IMR-90 (cell line): ENCODE data around the gene PTPRU. TPM values are rescaled to one million over a fixed set of nuclear protein-coding genes. Genes with fewer than 3 reads are reported as not detected.

Experiments used
- ATAC-seq: fragments of 200-7000 bp; cut with Tn5 transposase; 2 replicates; pipeline ENCODE4 v1.9.1; 2020; ENCODE audit warnings: low read depth, mild to moderate bottlenecking, moderate library complexity
- BruUV-seq: library from RNA; stranded (reverse); fragments of 400-500 nt; replicated peaks from 2 replicates; lab custom pipeline; 2021; lab: Mats Ljungman, UMichigan
- CTCF ChIA-PET: fragments of 300-600 bp; formaldehyde crosslinking; extraction: SDS; loops from one replicate; lab custom pipeline; 2021; ENCODE audit warnings: antibody characterized with exemption; lab: Yijun Ruan, JAX
- POLR2A ChIA-PET: fragments of 300-600 bp; sonication (Branson Sonifier 250); formaldehyde crosslinking; loops from one replicate; lab custom pipeline; 2022; ENCODE audit warnings: antibody characterized with exemption; ENCODE audit not compliant: unreplicated experiment; lab: Charles Lee
- DNase-seq: peaks from one replicate; pipeline ENCODE4 v3.0.0; 2013
- H2AFZ ChIP-seq: replicated peaks from 2 replicates; pipeline ENCODE3; 2013; ENCODE audit warnings: low read length, mild to moderate bottlenecking; ENCODE audit not compliant: poor library complexity
- H2AK5ac ChIP-seq: 2 replicates; pipeline ENCODE4 v1.6.1; 2013; ENCODE audit warnings: low read depth, low read length, inconsistent platforms
- H2AK9ac ChIP-seq: replicated peaks from 2 replicates; pipeline ENCODE3; 2013; ENCODE audit warnings: mild to moderate bottlenecking, low read depth, low read length, moderate library complexity; ENCODE audit not compliant: poor library complexity
- H2BK120ac ChIP-seq: 2 replicates; pipeline ENCODE4 v1.6.1; 2013; ENCODE audit warnings: low read depth, low read length, inconsistent platforms
- H2BK15ac ChIP-seq: 3 replicates; pipeline ENCODE4 v1.6.1; 2013; ENCODE audit warnings: low read depth, low read length, inconsistent platforms
- H2BK20ac ChIP-seq: 2 replicates; pipeline ENCODE4 v1.6.1; 2013; ENCODE audit warnings: low read depth, mild to moderate bottlenecking, inconsistent platforms, low read length, moderate library complexity
- H2BK5ac ChIP-seq: 2 replicates; pipeline ENCODE4 v1.6.1; 2013; ENCODE audit warnings: mild to moderate bottlenecking, low read depth, low read length, inconsistent platforms; ENCODE audit not compliant: poor library complexity, severe bottlenecking
- H3K14ac ChIP-seq: replicated peaks from 2 replicates; pipeline ENCODE4 v1.6.1; 2013; ENCODE audit warnings: low read depth, low read length, inconsistent platforms
- H3K18ac ChIP-seq: 2 replicates; pipeline ENCODE4 v1.6.1; 2013; ENCODE audit warnings: low read depth, low read length, control low read depth
- H3K23ac ChIP-seq: 2 replicates; pipeline ENCODE4 v1.6.1; 2013; ENCODE audit warnings: low read depth, low read length, inconsistent platforms
- H3K27ac ChIP-seq: 2 replicates; pipeline ENCODE4 v1.5.1; 2013; ENCODE audit warnings: mild to moderate bottlenecking, control low read depth, low read length; ENCODE audit not compliant: insufficient read depth
- H3K27me3 ChIP-seq: 2 replicates; pipeline ENCODE4 v1.6.1; 2013; ENCODE audit warnings: low read length; ENCODE audit not compliant: control insufficient read depth, insufficient read depth
- H3K36me3 ChIP-seq: 2 replicates; pipeline ENCODE4 v1.6.1; 2013; ENCODE audit warnings: low read length, mixed read lengths; ENCODE audit not compliant: control insufficient read depth, insufficient read depth
- H3K4ac ChIP-seq: 2 replicates; pipeline ENCODE4 v1.6.1; 2013; ENCODE audit warnings: low read depth, low read length, inconsistent platforms
- H3K4me1 ChIP-seq: 2 replicates; pipeline ENCODE4 v1.6.1; 2013; ENCODE audit warnings: low read length, mixed read lengths; ENCODE audit not compliant: control insufficient read depth, insufficient read depth
- H3K4me2 ChIP-seq: 2 replicates; pipeline ENCODE4 v1.6.1; 2013; ENCODE audit warnings: low read depth, mild to moderate bottlenecking, control low read depth, low read length, moderate library complexity
- H3K4me3 ChIP-seq: 2 replicates; pipeline ENCODE4 v1.5.1; 2013; ENCODE audit warnings: low read depth, mild to moderate bottlenecking, control low read depth, low read length, moderate library complexity; ENCODE audit not compliant: insufficient read depth
- H3K56ac ChIP-seq: 2 replicates; pipeline ENCODE4 v1.6.1; 2013; ENCODE audit warnings: low read length, inconsistent platforms; ENCODE audit not compliant: insufficient read depth; ENCODE audit errors: extremely low read depth
- H3K79me1 ChIP-seq, 2 experiments: 2 replicates each; pipeline ENCODE4 v1.6.1; 2013; ENCODE audit warnings: low read length in 2 of 2, inconsistent platforms in 1 of 2, low read depth in 1 of 2
- H3K9ac ChIP-seq: 2 replicates; pipeline ENCODE4 v1.6.1; 2013; ENCODE audit warnings: low read depth, low read length, control low read depth
- H3K9me1 ChIP-seq: 2 replicates; pipeline ENCODE4 v1.6.1; 2013; ENCODE audit warnings: low read length, inconsistent platforms; ENCODE audit not compliant: insufficient read depth
- H3K9me3 ChIP-seq: 2 replicates; pipeline ENCODE4 v1.6.1; 2013; ENCODE audit warnings: low read length; ENCODE audit not compliant: control insufficient read depth, insufficient read depth
- H4K20me1 ChIP-seq: 2 replicates; pipeline ENCODE4 v1.6.1; 2013; ENCODE audit warnings: low read length, inconsistent platforms; ENCODE audit not compliant: insufficient read depth
- H4K5ac ChIP-seq: 2 replicates; pipeline ENCODE4 v1.6.1; 2013; ENCODE audit warnings: mild to moderate bottlenecking, low read depth, low read length, control low read depth
- H4K8ac ChIP-seq, 2 experiments: 2 replicates each; pipeline ENCODE4 v1.6.1; 2013; ENCODE audit warnings: low read depth in 2 of 2, low read length in 2 of 2, control low read depth in 1 of 2, inconsistent platforms in 1 of 2
- H4K91ac ChIP-seq: 2 replicates; pipeline ENCODE4 v1.6.1; 2013; ENCODE audit warnings: low read depth, low read length, inconsistent platforms; ENCODE audit not compliant: insufficient read depth
- CEBPB ChIP-seq: IDR thresholded peaks from 2 replicates; pipeline ENCODE4 v1.6.1; 2012; ENCODE audit warnings: low read depth, low read length, improper control_type of control experiment
- MAFK ChIP-seq: IDR thresholded peaks from 2 replicates; pipeline ENCODE4 v1.6.1; 2012; ENCODE audit warnings: low read depth, low read length, improper control_type of control experiment
- MAZ ChIP-seq: IDR thresholded peaks from 2 replicates; pipeline ENCODE4 v1.6.1; 2012; ENCODE audit warnings: low read depth, mild to moderate bottlenecking, low read length, improper control_type of control experiment, moderate library complexity, borderline replicate concordance
- MXI1 ChIP-seq: IDR thresholded peaks from 2 replicates; pipeline ENCODE4 v1.6.1; 2012; ENCODE audit warnings: low read depth, mild to moderate bottlenecking, low read length, moderate library complexity, borderline replicate concordance
- NFE2L2 ChIP-seq: fragments of 150-350 bp; IDR thresholded peaks from 2 replicates; pipeline ENCODE4 v1.6.1; 2016; ENCODE audit warnings: low read depth, mild to moderate bottlenecking, low read length
- RAD21 ChIP-seq: IDR thresholded peaks from 2 replicates; pipeline ENCODE4 v1.6.1; 2012; ENCODE audit warnings: low read length, improper control_type of control experiment
- RFX5 ChIP-seq: IDR thresholded peaks from 2 replicates; pipeline ENCODE4 v1.8.0; 2012; ENCODE audit warnings: low read depth, mild to moderate bottlenecking, low read length, moderate library complexity
- WGBS, 2 experiments: methylation state at CpG; one replicate each; pipeline versions ENCODE4 v1.1.5 to v1.1.7; 2013; ENCODE audit warnings: missing lambda C conversion rate in 2 of 2; ENCODE audit not compliant: insufficient read length in 1 of 2; ENCODE audit errors: extremely low coverage in 2 of 2; 5-methylcytosine and 5-hydroxymethylcytosine counted together
- dilution Hi-C: fragments of 300-500 bp; cut with HindIII; formaldehyde crosslinking; loops from one replicate; pipeline ENCODE4 v1.14.3; 2018; ENCODE audit warnings: low sequenced_read_pairs; ENCODE audit not compliant: unreplicated experiment
- in situ Hi-C: fragments of 300-500 bp; cut with MboI; formaldehyde crosslinking; loops from 3 replicates; pipeline ENCODE4 v1.14.3; 2019; ENCODE audit warnings: low sequenced_read_pairs, inconsistent platforms, mixed read lengths
- intact Hi-C: fragments of 100-400 bp; cut with micrococcal nuclease; formaldehyde crosslinking; loops from 2 replicates; pipeline ENCODE4 v1.10.0; 2022
- polyA plus RNA-seq, 3 experiments: library from polyadenylated mRNA; depleted of rRNA; stranded (reverse); fragments of >200 nt; gene quantifications; 2 replicates each; pipeline ENCODE4 v1.2.3, GENCODE V29; 2012; ENCODE audit warnings: low replicate concordance in 1 of 3
- total RNA-seq: library from RNA; depleted of rRNA; stranded (reverse); fragments of >200 nt; gene quantifications from 2 replicates; pipeline ENCODE4 v1.2.3, GENCODE V29; 2012
- TF ChIP-seq, protein P1 (sequence below): fragments of 150-350 bp; IDR thresholded peaks from 2 replicates; pipeline ENCODE4 v1.6.1; 2017; ENCODE audit warnings: mild to moderate bottlenecking, antibody characterized with exemption, low read length, low read depth
- TF ChIP-seq, protein P2 (sequence below): conservative IDR thresholded peaks from 2 replicates; pipeline ENCODE4 v1.5.1; 2012; ENCODE audit warnings: mild to moderate bottlenecking, low read depth, low read length, improper control_type of control experiment

PTPRU gene
- total and polyA plus RNA-seq, 2 of the 4 experiments (the other 2 are of a cell fraction), result 7.0 to 10.7 TPM

GRCh38 chr1:29256979-29257804, 20.9 kb downstream of the PTPRU start:
- Histone ChIP-seq H2BK15ac (no peak overlapping the region), H4K91ac (0 out of 2 replicates have a peak overlapping the region, but pooled peaks have one; percentile 35), H3K9me1 (0 out of 2 replicates have a peak, but pooled peaks cover 8% of the 10 kb centered on the region), H3K56ac (no peak overlapping the region), H2BK120ac (no peak overlapping the region; the same call in 1 of the 2 replicates), H3K4me1 (peaks cover 8% of the 10 kb centered on the region; the same call in 1 of the 2 replicates), H2AK5ac (peak overlapping the region; percentile 70), H3K9ac (no peak overlapping the region), H3K79me1 (no peaks in the 10 kb centered on the region; a peak in 1 of 4 replicates), H3K4me3 (no peak overlapping the region), H3K18ac (no peak overlapping the region), H2AFZ (peak overlapping the region; percentile 78), H4K5ac (no peak overlapping the region), H4K20me1 (no peaks in the 10 kb centered on the region; the same call in 1 of the 2 replicates), H2BK5ac (no peak overlapping the region), H2AK9ac (no peak overlapping the region), H3K27ac (no peak overlapping the region), H3K27me3 (no peaks in the 10 kb centered on the region), H3K4ac (0 out of 2 replicates have a peak overlapping the region, but pooled peaks have one; percentile 16), H3K4me2 (no peak overlapping the region; the same call in 1 of the 2 replicates), H3K23ac (peak overlapping the region; percentile 33), H3K14ac (peak overlapping the region; percentile 46), H3K9me3 (no peaks in the 10 kb centered on the region), H2BK20ac (peak overlapping the region; percentile 20; the same call in 1 of the 2 replicates), H4K8ac (no peak overlapping the region), H3K36me3 (no peaks in the 10 kb centered on the region)
- ATAC-seq (peak; percentile 45), DNase-seq (no peak)
- POLR2A ChIA-PET, result no interaction called here
- dilution Hi-C loops, result no loop called here
- TF ChIP-seq MAFK (no peak), NFE2L2 (no peak), MAZ (no peak), MXI1 (no peak), RAD21 (no peak), RFX5 (no peak), CEBPB (no peak)
- TF ChIP-seq, protein P1, sequence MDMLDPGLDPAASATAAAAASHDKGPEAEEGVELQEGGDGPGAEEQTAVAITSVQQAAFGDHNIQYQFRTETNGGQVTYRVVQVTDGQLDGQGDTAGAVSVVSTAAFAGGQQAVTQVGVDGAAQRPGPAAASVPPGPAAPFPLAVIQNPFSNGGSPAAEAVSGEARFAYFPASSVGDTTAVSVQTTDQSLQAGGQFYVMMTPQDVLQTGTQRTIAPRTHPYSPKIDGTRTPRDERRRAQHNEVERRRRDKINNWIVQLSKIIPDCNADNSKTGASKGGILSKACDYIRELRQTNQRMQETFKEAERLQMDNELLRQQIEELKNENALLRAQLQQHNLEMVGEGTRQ, result no peak
- TF ChIP-seq, protein P2, sequence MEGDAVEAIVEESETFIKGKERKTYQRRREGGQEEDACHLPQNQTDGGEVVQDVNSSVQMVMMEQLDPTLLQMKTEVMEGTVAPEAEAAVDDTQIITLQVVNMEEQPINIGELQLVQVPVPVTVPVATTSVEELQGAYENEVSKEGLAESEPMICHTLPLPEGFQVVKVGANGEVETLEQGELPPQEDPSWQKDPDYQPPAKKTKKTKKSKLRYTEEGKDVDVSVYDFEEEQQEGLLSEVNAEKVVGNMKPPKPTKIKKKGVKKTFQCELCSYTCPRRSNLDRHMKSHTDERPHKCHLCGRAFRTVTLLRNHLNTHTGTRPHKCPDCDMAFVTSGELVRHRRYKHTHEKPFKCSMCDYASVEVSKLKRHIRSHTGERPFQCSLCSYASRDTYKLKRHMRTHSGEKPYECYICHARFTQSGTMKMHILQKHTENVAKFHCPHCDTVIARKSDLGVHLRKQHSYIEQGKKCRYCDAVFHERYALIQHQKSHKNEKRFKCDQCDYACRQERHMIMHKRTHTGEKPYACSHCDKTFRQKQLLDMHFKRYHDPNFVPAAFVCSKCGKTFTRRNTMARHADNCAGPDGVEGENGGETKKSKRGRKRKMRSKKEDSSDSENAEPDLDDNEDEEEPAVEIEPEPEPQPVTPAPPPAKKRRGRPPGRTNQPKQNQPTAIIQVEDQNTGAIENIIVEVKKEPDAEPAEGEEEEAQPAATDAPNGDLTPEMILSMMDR, result no peak
- in situ Hi-C loops, result no loop called here
- intact Hi-C loops, result no loop called here
- 40% methylated on average over 1 of the region's 11 CpGs; no CpG with 5 or more reads in 1 of the 2 experiments for WGBS, 2 experiments
- no TSS peak for BruUV-seq
- CTCF ChIA-PET, result interaction anchor here (1.1 kb wide), 1 partner anchor 12 kb away, joined by 3 read pairs; no protein-coding TSS in a partner anchor
